GM08714 (cell line): ENCODE results near the gene GPRC5C.

Experiments used
- H3K4me3 ChIP-seq: fragments of 200-500 bp; sonication (Bioruptor generic); 2 replicates; pipeline ENCODE4 v1.5.1; 2014; ENCODE audit warnings: mild to moderate bottlenecking, low read length, inconsistent platforms
- ZNF274 ChIP-seq: IDR thresholded peaks from 2 replicates; pipeline ENCODE4 v1.6.1; 2012; ENCODE audit warnings: mild to moderate bottlenecking, low read depth, low read length

GPRC5C gene

DNA sequence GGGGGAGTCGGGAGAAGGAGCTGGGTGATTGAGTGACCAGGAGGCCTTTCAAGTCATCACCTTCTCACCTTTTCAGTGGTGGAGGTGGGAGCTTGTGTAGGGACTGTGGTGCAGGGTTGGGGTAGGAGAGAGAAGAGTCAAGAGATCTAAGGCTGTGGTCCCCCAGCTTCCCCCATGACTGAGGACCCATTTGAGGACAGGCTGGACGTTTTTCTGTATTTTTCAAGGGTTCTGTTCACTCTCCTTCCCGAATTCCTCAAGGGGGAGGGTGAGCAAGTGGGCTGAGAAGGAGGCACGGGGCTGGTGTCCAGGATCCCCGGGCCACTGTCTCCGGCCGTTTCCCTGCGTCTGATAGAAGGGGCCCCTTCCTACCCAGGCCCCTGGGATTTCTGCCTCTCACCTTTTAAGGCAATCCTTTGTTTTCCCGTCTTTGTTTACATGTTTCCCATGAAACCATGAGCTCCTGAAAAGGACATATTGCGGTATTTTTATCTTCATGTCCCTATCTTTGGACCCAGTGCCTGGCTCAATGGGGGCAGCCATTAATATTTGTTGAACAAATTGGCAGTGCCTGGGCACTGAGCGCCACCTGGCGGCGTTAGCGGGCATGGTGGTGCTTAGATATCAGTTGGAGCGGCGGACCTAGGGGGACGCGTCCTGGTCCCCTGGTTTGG lies 25.4 kb downstream of the GPRC5C start:
- no peak for TF ChIP-seq ZNF274
- no peak overlapping the region for H3K4me3 ChIP-seq

DNA sequence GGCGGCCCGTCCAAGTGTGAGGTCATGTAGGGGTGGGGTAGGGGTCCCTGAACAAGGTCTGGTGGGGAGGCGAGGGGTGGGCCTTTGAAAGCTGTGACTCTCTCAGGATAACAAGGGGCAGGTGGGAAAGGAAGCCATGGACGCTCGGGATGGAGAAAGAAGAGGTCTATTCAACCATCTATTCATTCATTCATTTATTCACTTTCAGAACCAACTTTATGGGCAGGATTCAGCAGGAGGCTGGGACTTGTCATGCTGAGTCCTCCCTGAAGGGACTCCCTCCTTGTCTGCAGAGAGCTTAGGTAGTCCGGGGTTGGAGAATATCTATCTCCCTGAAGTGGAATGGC lies 25.9 kb downstream of the GPRC5C start:
- no peak overlapping the region for H3K4me3 ChIP-seq
- no peak for TF ChIP-seq ZNF274

DNA sequence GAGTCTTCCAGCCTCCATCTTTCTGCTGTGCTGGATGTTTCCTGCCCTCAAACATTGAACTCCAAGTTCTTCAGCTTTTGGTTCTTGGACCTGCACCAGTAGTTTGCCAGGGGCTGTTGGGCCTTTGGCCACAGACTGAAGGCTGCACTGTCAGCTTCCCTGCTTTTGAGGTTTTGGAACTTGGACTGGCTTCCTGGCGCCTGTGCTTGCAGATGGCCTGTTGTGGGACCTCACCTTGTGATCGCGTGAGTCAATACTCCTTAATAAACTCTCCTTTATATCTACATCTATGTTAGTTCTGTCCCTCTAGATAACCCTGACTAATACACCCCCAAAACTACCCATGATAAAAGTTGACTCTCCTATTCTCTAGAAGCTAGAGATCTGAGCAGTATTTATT lies 26.9 kb downstream of the GPRC5C start:
- H3K4me3 ChIP-seq = no peak overlapping the region
- no peak for TF ChIP-seq ZNF274

DNA sequence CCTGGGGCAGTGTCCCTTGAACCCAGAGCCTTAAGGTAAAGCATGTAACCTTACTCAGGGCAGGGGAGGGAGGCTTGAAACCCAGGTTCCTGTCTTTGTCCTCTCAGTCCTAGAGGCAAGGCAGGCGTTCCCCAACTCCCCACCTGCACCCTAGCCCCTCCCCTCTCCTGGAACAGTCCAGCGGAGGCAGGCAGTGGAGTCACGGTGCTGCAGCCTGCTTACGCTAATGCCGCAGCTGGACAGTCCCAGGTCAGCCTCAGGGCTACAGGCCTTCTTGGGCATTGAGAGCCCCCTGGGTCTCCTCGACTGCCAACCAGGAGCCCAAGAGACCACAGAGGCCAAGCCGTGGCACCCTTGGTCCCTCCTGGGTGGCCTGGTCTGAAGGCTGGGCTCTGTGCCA lies 27.7 kb downstream of the GPRC5C start:
- TF ChIP-seq ZNF274 = no peak
- H3K4me3 ChIP-seq = no peak overlapping the region

DNA sequence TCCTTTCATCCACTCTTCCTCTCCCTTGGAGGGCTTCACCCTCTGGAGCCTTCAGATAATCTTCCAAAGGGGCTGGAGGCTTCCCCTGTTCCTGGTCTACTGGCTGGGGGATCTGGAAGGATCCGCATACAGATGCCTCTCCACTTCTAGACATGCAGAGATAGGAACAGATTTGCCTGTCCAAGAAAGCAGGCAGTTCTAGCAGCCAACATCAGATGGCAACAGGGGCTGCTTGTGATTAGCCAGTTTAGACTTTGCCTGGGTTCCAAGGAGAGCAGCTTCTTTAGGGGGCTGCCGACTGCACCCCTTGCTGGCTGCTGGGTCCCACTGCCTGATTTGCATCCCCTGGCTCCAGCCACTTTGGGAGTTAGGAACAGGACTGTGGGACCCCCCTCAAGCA lies 28.4 kb downstream of the GPRC5C start:
- H3K4me3 ChIP-seq = no peak overlapping the region
- TF ChIP-seq ZNF274 = no peak

DNA sequence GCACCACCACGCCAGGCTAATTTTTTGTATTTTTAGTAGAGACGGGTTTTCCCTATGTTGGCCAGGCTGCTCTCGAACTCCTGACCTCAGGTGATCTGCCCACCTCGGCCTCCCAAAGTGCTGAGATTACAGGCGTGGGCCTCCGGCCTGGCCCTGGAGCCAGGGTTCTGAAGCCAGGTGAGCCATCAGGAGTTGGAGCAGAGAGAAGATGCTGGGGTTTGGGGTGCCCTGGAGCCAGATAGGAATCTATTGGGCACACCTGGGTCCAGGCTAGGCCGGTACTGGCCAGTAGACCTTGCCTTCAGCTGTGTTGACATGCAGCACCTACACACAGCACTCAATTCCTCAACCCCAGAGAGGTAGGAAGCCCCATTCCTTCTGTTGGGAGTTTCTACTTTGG lies 29.1 kb downstream of the GPRC5C start:
- no peak for TF ChIP-seq ZNF274
- H3K4me3 ChIP-seq = no peak overlapping the region

DNA sequence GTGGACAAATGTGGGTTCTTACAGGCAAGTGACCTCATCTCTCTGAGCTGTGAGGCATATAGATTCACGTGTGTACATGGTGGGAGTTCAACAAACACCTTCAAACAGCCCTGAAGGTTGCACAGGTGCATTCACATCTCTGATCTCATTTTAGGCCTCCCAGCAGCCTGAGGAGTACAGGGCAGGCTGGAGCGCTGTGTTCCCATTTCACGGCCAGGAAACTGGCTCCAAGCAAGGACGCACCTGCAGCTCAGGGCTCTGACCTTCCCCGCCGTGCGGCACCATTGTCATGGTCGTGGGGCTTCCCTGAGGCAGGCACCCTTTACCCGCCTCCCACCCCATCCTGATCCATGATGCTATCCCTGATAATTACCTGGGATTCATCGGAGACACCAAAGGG lies 29.7 kb downstream of the GPRC5C start:
- TF ChIP-seq ZNF274 = no peak
- H3K4me3 ChIP-seq = no peak overlapping the region

DNA sequence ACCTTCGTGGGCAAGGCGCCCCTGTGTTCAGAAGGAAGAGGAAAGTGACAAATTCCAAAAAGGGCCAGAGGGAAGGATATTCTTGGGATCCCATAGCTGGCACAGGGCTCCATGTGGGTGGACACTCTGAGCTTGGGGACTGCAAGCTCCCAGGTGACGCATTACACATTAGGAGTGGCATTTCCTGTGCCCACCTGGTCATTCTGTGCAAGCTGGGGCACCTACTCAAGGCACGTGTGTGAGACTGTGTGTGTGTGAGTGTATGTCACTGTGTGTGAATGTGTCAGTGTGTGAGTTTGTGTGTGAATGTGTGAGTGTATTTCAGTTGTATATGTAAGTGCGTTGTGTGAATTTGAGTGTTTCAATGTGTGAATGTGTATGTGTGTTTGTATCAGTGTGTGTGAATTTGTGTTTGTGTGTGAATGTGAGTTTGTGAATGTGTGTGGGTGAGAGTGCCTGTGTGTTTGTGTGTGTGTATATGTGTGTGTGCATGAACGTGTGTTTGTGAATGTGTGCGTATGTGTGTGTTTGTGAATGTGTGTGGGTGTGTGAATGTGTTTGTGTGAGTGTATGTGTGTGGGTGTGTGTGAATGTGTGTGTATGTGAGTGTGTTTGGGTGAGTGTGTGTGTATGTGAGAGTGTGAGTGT lies 33.0 kb downstream of the GPRC5C start:
- H3K4me3 ChIP-seq = no peak overlapping the region
- no peak for TF ChIP-seq ZNF274

DNA sequence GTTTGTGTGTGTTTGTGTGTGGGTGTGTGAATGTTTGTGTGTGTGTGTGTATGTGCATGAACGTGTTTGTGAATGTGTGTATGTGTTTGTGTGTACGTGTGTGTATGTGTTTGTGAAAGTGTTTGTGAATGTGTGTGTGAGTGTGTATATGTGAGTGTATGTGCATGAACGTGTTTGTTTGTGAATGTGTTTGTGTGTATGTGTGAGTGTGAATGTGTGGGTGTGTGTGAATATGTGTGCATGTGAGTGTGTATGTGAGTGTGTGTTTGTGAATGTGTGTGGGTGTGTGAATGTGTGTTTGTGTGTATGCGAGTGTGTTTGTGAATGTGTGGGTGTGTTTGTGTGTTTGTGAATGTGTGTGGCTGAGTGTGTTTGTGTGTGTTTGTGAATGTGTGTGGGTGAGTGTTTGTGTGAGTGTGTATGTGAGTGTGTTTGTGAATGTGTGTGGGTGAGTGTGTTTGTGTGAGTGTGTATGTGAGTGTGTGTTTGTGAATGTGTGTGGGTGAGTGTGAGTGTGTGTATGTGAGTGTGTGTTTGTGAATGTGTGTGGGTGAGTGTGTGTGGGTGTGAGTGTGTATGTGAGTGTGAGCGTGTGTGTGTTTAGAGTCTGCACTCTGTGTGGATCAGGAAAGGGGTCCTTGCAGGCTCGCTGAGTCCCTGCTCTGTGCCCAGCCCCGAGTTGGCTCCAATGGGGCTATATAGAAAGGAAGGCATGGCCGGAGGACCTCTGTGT lies 33.7 kb downstream of the GPRC5C start:
- no peak for TF ChIP-seq ZNF274
- H3K4me3 ChIP-seq = peak overlapping the region; percentile 81; the same call in 1 of the 2 replicates

DNA sequence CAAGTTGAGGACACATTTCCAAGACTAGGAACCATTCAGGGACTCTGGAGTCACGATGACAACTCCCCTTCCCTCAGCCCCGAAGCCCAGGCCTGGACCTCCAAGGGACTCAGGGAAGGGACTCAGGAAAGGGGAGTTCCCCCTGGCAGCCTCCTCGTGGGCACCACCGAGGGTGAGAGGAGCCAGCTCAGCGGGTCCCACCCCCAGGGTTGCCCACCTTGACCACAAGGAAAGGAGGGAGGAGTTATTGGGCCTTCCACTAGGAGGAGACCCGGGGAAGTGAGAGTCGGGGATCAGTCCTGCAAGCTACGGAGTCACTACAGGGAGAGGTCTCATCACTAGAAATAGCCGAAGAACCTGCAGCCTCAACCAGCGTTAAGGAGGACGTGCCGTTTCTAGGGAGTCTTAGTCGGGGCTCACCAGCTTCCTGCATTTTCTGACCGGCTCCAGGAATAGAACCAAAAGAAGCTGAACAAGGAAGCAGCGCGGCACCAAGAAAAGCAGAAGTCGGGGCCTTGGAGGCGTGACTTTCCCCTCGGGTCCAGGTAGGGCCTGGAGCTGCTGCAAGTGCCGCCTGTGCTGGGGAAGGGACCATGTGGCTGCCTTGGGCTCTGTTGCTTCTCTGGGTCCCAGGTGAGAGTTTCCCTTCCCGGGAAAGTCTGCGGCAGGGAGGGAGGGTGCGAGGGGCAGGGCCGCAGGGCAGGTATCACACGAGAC lies 34.4 kb downstream of the GPRC5C start, which contains the start of gene CD300A:
Gene CD300A (plus strand): TSS at position 524 of the 717 bp plus-strand sequence. CDS start 70 bp downstream, at position 594.
- no peak for TF ChIP-seq ZNF274
- peak within 1 kb of the TSS; percentile 81 for H3K4me3 ChIP-seq

DNA sequence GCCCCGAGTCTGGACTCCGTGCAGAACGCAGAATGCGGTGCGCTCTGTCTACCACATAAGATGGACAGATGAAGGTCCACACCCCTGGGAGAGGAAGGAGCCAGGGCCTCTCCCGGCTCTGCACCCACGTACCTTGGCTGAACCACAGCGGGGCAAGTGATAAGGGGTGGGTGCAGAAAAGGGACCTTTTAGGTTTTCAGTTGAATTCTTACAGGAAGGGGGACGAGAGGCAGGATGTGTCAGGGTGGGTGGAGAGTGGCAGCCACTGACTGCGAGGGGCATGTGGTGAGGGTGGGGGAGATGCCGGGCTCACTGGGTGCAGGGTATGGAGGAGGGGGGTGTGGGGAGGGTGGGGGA lies 34.9 kb downstream of the GPRC5C start:
- TF ChIP-seq ZNF274 = no peak
- peak overlapping the region; percentile 81 for H3K4me3 ChIP-seq

DNA sequence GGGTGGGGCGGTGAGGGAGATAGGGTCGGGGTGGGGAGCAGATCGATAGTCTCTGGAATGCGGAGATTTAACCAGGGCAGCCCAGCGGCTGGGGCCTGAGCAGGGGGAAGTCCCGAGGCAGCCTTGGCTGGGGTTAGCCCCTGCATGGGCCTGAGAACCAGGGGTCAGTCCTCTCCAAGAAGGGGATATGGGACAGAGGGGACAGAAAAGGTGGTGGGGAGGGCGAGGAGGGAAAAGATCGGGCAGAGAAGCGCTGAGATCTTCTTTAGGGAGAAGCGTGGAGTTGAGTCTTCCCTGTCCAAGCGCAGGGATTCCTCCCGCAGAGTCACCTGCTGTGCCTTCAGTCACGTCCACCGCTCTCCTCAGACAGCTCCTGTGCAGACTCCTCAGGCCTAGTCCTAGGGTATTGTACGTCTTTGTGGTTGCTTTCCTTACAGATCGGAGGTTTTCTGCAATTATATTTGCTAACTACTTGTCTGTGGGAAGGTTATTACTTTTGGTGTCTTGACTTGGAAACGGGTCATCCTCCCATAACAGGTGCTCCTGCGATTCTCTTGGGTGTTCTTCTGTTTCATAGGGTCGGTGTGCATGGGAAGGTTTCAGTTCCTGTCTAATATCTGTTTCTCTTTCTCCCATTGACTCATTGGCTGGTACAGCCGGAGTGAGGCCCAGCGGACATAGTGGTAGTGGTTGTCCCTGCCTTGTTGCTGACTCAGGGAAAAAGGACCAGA lies 35.5 kb downstream of the GPRC5C start:
- H3K4me3 ChIP-seq = peak overlapping the region; percentile 63; the same call in 1 of the 2 replicates
- no peak for TF ChIP-seq ZNF274

DNA sequence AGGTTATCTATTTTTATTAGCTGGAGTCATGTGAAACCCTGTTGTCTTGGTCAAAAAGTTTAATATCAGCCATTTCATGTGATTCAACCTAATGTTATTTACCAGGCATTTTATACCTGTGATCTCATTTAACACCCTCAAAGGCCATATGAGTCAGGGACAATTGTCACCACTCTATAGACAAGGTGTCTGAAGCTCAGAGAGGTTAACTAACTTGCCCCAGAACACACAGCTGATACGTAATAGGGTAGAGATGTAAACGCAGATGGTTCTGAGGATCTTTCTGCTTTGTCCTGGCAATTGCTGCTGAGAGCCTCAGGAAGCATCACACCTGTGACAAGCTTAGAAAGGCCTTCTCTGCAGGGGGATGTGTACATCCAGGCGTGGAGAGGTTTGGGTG lies 39.5 kb downstream of the GPRC5C start:
- no peak for TF ChIP-seq ZNF274
- no peak overlapping the region for H3K4me3 ChIP-seq

DNA sequence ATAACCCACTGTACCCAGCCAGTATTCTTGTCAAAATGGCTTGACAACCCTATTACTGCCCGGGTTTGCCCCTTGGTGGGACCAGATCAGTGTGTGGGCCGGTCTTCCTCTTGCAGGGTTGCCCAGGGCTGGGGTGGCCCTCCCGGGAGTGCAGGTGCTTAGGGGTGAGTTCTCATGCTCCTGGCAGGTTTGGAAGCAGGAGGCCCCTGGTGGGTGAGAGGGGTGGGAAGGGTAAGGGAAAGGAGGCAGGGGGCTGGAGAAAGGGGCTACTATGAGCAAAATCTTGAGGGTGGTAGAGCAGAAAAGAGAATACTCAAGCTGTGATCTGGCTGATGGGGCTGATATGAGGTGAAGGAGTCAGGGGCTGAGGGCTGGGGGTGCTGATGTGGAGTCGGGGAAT lies 41.0 kb downstream of the GPRC5C start:
- H3K4me3 ChIP-seq = no peak overlapping the region
- TF ChIP-seq ZNF274 = no peak
